Measurements from ENCODE around the gene TVP23B.
A peak's percentile ranks its signal among the peaks of the same experiment; 100 is the strongest.
"Not testable (repeated sequence)": the region's sequence is repeated elsewhere in the genome, so short reads cannot be mapped to it uniquely, and the experiment has no call there.

The TVP23B gene

GRCh38 chr17:18794841-18795240 lies 13.9 kb downstream of the TVP23B start:
- DNase-seq: not testable (repeated sequence)

- DNase-seq: not testable (repeated sequence)
Observed at GRCh38 chr17:18796887-18797286, 15.9 kb downstream of the TVP23B start.

- not testable (repeated sequence) for DNase-seq
Observed at GRCh38 chr17:18803458-18804245, 22.7 kb downstream of the TVP23B start.

DNA sequence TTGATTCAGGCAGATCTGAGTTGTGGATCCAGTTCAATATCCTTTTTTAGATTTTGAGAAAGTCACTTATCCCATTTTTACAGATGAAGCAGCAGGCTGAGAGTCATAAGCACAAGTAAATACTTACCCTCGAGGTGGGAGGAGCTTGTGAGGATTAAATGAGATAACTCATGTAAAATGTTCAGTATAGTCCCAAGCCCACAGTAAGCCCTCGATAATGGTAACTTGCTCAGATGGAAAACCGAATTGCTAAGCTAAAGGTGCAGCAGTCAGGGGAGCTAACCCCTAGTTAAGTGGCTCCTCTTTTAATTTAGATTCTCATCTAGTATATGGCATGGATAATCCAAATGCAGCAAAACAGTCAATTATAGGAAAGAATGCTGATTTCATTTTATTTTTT lies 34.9 kb downstream of the TVP23B start:
- not testable (repeated sequence) for DNase-seq

DNA sequence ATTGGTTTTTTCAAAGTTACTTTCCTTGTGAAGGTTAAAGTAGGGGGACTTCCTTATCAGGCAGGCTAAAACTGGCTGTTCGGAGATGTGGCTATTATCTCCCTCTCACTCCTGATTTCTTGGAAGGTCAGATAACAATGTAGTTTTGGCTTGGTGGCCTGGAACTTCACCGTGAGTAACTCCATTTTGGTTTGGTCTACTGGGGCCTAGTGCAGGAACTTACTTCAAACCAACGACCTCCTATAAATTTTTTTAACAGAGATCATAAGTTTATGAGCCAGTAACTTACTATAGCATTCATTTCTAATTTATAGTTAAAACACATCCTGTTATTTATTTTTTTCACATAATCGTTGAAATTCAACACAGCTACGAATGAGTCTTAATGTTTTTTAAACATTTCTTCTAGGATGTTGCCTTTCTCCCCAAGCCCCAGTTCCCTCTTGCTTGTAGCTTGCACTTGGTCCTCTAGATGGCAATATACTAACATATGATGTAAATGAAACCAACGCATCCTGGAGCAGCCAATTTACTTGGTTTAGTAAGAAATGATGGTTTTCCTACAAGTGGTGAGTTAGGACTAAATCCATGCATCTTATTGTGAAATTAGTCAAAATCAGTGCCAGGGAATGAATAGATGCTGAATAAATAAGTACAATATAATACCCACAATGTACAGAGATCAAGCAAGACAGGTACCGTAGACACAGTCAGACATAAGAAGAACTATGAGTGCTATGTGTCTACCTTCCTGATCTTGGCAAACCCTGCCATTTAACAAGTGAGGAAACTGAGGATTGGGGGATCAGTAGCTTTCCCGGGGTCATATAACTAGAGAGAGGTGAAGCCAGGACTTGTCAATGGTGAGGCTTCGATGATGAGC lies 35.7 kb downstream of the TVP23B start:
- DNase-seq: peak; percentile 67

DNA sequence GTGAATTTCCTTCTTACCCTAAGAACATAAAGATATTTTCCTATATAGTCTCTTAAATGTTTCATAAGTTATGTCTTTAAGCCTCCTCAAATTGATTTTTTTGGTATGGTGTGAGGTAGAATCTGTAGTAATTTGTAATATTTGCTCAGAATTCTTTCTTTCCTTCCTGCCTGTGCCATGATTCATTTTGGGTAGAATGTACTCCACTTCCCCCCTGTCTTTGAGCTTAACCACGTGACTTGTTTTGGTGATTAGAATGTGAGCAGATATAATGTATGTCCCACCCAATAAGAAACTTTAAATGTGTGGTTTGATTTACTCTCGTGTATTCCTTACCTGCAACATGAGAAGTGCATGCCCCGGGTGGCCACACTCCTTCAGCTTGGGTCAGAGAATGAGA lies 40.4 kb downstream of the TVP23B start:
- not testable (repeated sequence) for DNase-seq

- not testable (repeated sequence) for DNase-seq
Observed at GRCh38 chr17:18827613-18828012, 46.6 kb downstream of the TVP23B start.

DNA sequence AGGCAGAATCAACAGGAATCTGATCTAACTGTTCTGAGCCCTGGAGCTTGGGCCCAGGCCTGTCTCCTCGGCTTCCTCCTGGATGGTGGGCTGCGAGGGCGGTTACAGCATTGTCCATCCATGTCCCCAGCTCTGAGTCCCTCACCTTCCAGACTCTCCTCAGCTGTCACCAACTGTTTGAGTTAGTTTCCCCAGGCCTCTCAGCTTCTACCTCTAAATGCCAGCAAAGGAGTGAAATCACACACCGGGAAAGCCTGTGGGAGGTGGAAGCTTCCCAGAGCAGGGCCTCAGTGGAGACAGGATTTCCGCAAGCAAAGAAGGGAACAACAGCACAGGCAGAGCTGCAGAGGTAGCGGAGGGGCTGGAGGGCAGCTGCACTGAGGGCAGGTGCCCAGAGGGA lies 67.5 kb downstream of the TVP23B start:
- DNase-seq: no peak

GRCh38 chr17:18850679-18851078 lies 69.7 kb downstream of the TVP23B start:
- no peak for DNase-seq

DNA sequence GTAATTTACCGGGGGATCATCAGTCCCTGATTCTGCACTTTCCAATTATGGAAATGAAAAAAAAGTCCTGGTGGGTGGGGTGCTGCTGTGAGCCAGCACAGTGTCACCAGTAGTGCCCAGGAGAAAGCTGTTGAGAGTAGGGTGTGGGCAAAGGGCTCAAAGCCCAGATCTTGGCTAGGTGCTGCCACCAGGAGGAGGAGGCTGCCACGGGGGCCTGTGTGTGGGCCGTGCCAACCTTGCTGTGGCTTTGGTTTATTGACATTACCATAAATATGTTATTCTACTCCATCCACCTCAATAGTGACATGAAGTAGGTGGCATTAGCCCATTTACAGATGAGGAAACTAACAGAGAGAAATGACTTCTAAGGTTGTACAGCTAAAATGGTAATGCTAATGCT lies 70.2 kb downstream of the TVP23B start:
- no peak for DNase-seq

DNA sequence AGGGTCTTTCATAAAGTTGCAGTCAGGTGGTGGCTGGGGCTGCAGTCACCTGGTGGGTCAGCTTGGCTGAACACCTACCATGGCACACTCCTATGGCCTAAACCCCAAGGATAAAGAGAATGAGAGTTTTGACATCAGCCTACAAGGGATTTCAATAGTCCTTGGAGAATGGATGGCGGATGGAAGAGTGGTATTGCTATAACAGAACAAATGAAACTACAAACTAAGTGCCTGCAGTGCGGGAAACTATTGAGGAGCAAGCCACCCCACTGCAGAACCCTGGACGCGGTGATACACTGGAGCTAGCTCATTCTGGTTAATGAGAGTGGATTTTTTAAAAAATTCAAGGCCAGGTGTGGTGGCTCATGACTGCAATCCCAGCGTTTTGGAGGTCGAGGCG lies 74.0 kb downstream of the TVP23B start:
- no peak for DNase-seq

DNA sequence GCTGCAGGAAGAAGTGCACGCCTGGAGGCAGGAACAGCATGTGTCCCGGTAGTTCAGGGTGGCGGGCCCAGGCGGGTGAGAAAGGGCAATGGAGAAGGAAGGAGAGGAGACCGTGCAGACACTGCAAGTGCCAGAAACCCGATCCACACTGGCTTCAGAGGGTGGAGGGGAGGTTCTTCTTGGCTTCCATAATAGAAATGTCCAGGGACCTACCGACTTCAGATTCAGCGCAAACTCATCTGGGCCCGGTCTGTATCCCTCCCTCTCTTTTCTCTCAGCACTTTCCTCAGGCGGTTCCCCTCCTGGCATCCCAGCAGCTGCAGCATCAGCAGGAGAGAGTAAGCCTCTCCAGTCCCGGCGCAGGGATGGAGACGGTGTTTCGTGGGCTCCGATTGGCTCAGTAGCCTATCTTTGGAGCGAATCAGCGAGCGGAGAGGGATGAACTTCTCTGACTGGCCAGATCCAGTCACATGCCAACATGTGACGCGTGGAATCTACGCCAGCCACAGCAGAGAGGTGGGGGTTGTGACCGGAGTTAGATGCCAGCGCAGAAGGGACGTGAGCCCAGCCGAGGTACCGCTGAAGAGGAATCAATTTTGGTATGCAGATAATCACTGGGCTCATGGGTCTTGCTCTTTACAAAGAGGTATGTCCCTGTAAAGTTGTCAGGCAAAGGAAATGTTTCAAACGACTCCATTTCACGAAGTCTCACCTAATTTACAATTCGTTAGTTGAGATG lies 75.0 kb downstream of the TVP23B start:
- DNase-seq: peak; percentile 94
